Liver (tissue), 9 donors: Measurements from ENCODE around the gene PIH1D2. TPM values are rescaled to one million over a fixed set of nuclear protein-coding genes. Genes with fewer than 3 reads are reported as not detected.

Source experiments
- DNase-seq: peaks from one replicate; pipeline ENCODE4 v3.0.0-alpha.2; 2017; ENCODE audit warnings: low spot score
- H3K27ac ChIP-seq, 2 donors: one replicate each; pipeline ENCODE4 v1.7.0; 2013; ENCODE audit warnings: inconsistent platforms in 2 of 2, low read length in 2 of 2, control low read depth in 1 of 2, low read depth in 1 of 2, mild to moderate bottlenecking in 1 of 2
- H3K27me3 ChIP-seq, 4 donors: one replicate each; pipeline versions ENCODE4 v1.6.1 to v1.7.0; 2013; ENCODE audit warnings: low read length in 3 of 4, inconsistent platforms in 1 of 4, mild to moderate bottlenecking in 1 of 4, moderate library complexity in 1 of 4; ENCODE audit not compliant: control insufficient read depth in 4 of 4, insufficient read depth in 4 of 4
- H3K36me3 ChIP-seq, 4 donors: one replicate each; pipeline versions ENCODE4 v1.6.1 to v1.7.0; 2013; ENCODE audit warnings: low read length in 3 of 4, mild to moderate bottlenecking in 3 of 4, low read depth in 1 of 4, moderate library complexity in 1 of 4; ENCODE audit not compliant: control insufficient read depth in 4 of 4, insufficient read depth in 3 of 4
- H3K4me1 ChIP-seq, 4 donors: one replicate each; pipeline versions ENCODE4 v1.6.1 to v1.7.0; 2013; ENCODE audit warnings: low read length in 3 of 4, mild to moderate bottlenecking in 3 of 4, moderate library complexity in 1 of 4; ENCODE audit not compliant: control insufficient read depth in 4 of 4, insufficient read depth in 4 of 4
- H3K4me3 ChIP-seq, 3 donors: one replicate each; pipeline versions ENCODE4 v1.6.1 to v1.7.0; 2013; ENCODE audit warnings: low read length in 3 of 3, control low read depth in 1 of 3, low read depth in 1 of 3, mild to moderate bottlenecking in 1 of 3
- H3K9ac ChIP-seq, 2 donors: one replicate each; pipeline ENCODE4 v1.7.0; 2013; ENCODE audit warnings: low read length in 2 of 2, mild to moderate bottlenecking in 2 of 2, moderate library complexity in 2 of 2, control low read depth in 1 of 2, low read depth in 1 of 2
- H3K9me3 ChIP-seq, 4 donors: one replicate each; pipeline versions ENCODE4 v1.6.1 to v1.7.0; 2013; ENCODE audit warnings: low read length in 3 of 4; ENCODE audit not compliant: control insufficient read depth in 4 of 4
- ATF3 ChIP-seq: IDR thresholded peaks from 2 replicates; pipeline ENCODE4 v1.6.1; 2016; ENCODE audit warnings: antibody characterized with exemption
- CTCF ChIP-seq: fragments of 150-350 bp; IDR thresholded peaks from 2 replicates; pipeline ENCODE4 v1.5.1; 2017; ENCODE audit warnings: improper control_type of control experiment, low read depth, low read length; ENCODE audit not compliant: missing input control
- EGR1 ChIP-seq, 2 donors: IDR thresholded peaks; 2 replicates each; pipeline ENCODE4 v1.6.1; 2016 to 2018; ENCODE audit warnings: antibody characterized with exemption in 2 of 2, low read depth in 2 of 2
- FOXA1 ChIP-seq: IDR thresholded peaks from 2 replicates; pipeline ENCODE4 v1.6.1; 2016; ENCODE audit warnings: antibody characterized with exemption
- FOXA2 ChIP-seq: IDR thresholded peaks from 2 replicates; pipeline ENCODE4 v1.6.1; 2016; ENCODE audit warnings: antibody characterized with exemption
- GABPA ChIP-seq, 2 donors: IDR thresholded peaks in 1 of 2; conservative IDR thresholded peaks in 1 of 2; 2 replicates each; pipeline ENCODE4 v1.6.1; 2016; ENCODE audit warnings: antibody characterized with exemption in 2 of 2, mild to moderate bottlenecking in 1 of 2, moderate library complexity in 1 of 2
- HNF4A ChIP-seq, 2 donors: conservative IDR thresholded peaks; 2 replicates each; pipeline ENCODE4 v1.6.1; 2016; ENCODE audit warnings: antibody characterized with exemption in 2 of 2, mild to moderate bottlenecking in 2 of 2
- HNF4G ChIP-seq: IDR thresholded peaks from 2 replicates; pipeline ENCODE4 v1.6.1; 2016; ENCODE audit warnings: antibody characterized with exemption
- JUND ChIP-seq, 2 donors: IDR thresholded peaks; 2 replicates each; pipeline ENCODE4 v1.6.1; 2016; ENCODE audit warnings: antibody characterized with exemption in 2 of 2
- MAX ChIP-seq: IDR thresholded peaks from 2 replicates; pipeline ENCODE4 v1.6.1; 2016; ENCODE audit warnings: antibody characterized with exemption
- NR2F2 ChIP-seq: IDR thresholded peaks from 2 replicates; pipeline ENCODE4 v1.6.1; 2016; ENCODE audit warnings: antibody characterized with exemption
- RAD21 ChIP-seq, 2 donors: IDR thresholded peaks; 2 replicates each; pipeline ENCODE4 v1.6.1; 2016; ENCODE audit warnings: antibody characterized with exemption in 2 of 2, mild to moderate bottlenecking in 2 of 2
- REST ChIP-seq: IDR thresholded peaks from 2 replicates; pipeline ENCODE4 v1.6.1; 2016; ENCODE audit warnings: antibody characterized with exemption, mild to moderate bottlenecking
- RXRA ChIP-seq, 2 donors: IDR thresholded peaks; 2 replicates each; pipeline ENCODE4 v1.6.1; 2017 to 2018; ENCODE audit warnings: antibody characterized with exemption in 2 of 2, mild to moderate bottlenecking in 1 of 2
- SP1 ChIP-seq: IDR thresholded peaks from 2 replicates; pipeline ENCODE4 v1.6.1; 2018; ENCODE audit warnings: antibody characterized with exemption, mild to moderate bottlenecking
- TAF1 ChIP-seq: conservative IDR thresholded peaks from 2 replicates; pipeline ENCODE4 v1.6.1; 2016; ENCODE audit warnings: antibody characterized with exemption, mild to moderate bottlenecking
- YY1 ChIP-seq: IDR thresholded peaks from 2 replicates; pipeline ENCODE4 v1.6.1; 2016; ENCODE audit warnings: antibody characterized with exemption, mild to moderate bottlenecking
- ZBTB33 ChIP-seq: IDR thresholded peaks from 2 replicates; pipeline ENCODE4 v1.6.1; 2016; ENCODE audit warnings: antibody characterized with exemption
- WGBS: extraction: QIAGEN DNeasy Blood & Tissue Kit; methylation state at CpG from one replicate; pipeline ENCODE4 v1.1.7; 2013; 5-methylcytosine and 5-hydroxymethylcytosine counted together
- polyA plus RNA-seq, 2 donors: library from polyadenylated mRNA; stranded (reverse) in 1 of 2; unstranded in 1 of 2; fragments of 200-250 nt in 1 of 2; fragments of >200 nt in 1 of 2; fragmentation: Nextera tagmentation in 1 of 2; extraction: Ambion mirVana in 1 of 2; gene quantifications; one replicate each; pipeline versions ENCODE4 v1.2.1 to v1.2.3, GENCODE V29; 2013 to 2015
- total RNA-seq, 2 donors: library from RNA; depleted of rRNA; stranded (reverse); fragments of >200 nt; gene quantifications; one replicate each; pipeline ENCODE4 v1.2.3, GENCODE V29; 2014
- donor health status: healthy.
- donor health status: healthy.
- donor health status: healthy.
- donor health status: healthy.
- donor health status: healthy.

PIH1D2 gene
- total and polyA plus RNA-seq, 4 donors: 0.25 to 0.52 (median 0.43) TPM

GRCh38 chr11:112057170-112057569, 16.6 kb downstream of the PIH1D2 start:
- TF ChIP-seq HNF4G (no peak), JUND (IDR thresholded peaks at IDR 0.05) (no peak), EGR1 (IDR thresholded peaks at IDR 0.05; ENCODE audit: low read depth in 2 of 2) (no peak), NR2F2 (no peak)
- no peaks in the 10 kb centered on the region for H3K4me1 ChIP-seq
- no peaks in the 10 kb centered on the region for H3K9me3 ChIP-seq
- H3K36me3 ChIP-seq: peaks cover 7 to 45% (median 32%) of the 10 kb centered on the region in 4 donors
- H3K27me3 ChIP-seq: no peaks in the 10 kb centered on the region
- no peak for DNase-seq
- no peak overlapping the region for H3K4me3 ChIP-seq
- no peak overlapping the region for H3K9ac ChIP-seq
- H3K27ac ChIP-seq: no peak overlapping the region
- 89% methylated on average over 4 of the region's 4 CpGs for WGBS

- 88% methylated on average over 3 of the region's 3 CpGs for WGBS
- TF ChIP-seq TAF1: no peak
- no peak for TF ChIP-seq EGR1 (IDR thresholded peaks at IDR 0.05; ENCODE audit: low read depth in 2 of 2)
- TF ChIP-seq FOXA2: no peak
- TF ChIP-seq RXRA (IDR thresholded peaks at IDR 0.05): no peak
- no peak for TF ChIP-seq YY1
- no peak for TF ChIP-seq REST
- no peak for TF ChIP-seq HNF4G
- TF ChIP-seq HNF4A (conservative IDR thresholded peaks at IDR 0.05): no peak
- no peak for TF ChIP-seq MAX
- no peak for TF ChIP-seq NR2F2
- TF ChIP-seq SP1: no peak
- TF ChIP-seq FOXA1: no peak
- no peak for TF ChIP-seq ZBTB33
- no peak for TF ChIP-seq ATF3
- TF ChIP-seq CTCF: no peak
- TF ChIP-seq RAD21 (IDR thresholded peaks at IDR 0.05): no peak
- TF ChIP-seq GABPA (IDR thresholded peaks at IDR 0.05 in 1 of 2, conservative IDR thresholded peaks at IDR 0.05 in 1 of 2): no peak
- no peak for TF ChIP-seq JUND (IDR thresholded peaks at IDR 0.05)
- Histone ChIP-seq H3K9me3 (no peaks in the 10 kb centered on the region), H3K27ac (no peak overlapping the region), H3K4me3 (no peak overlapping the region), H3K4me1 (no peaks in the 10 kb centered on the region), H3K36me3 (peaks cover 8 to 45% (median 37%) of the 10 kb centered on the region in 4 donors), H3K27me3 (no peaks in the 10 kb centered on the region), H3K9ac (no peak overlapping the region)
- DNase-seq: no peak
Observed at GRCh38 chr11:112051768-112052167, 22.0 kb downstream of the PIH1D2 start.
